OCI-LY1 (cell line): ENCODE measurements around the gene GTF3C5.

Source experiments
- H2AFZ ChIP-seq: fragments of 200-600 bp; sonication (generic), shearing (Covaris generic); 2 replicates; pipeline ENCODE4 v1.6.0; 2014; ENCODE audit warnings: antibody characterized with exemption, mild to moderate bottlenecking, low read length
- H3F3A ChIP-seq: fragments of 200-600 bp; sonication (generic), shearing (Covaris generic); 2 replicates; pipeline ENCODE4 v1.6.0; 2014; ENCODE audit warnings: mild to moderate bottlenecking, antibody characterized with exemption, low read length, moderate library complexity; ENCODE audit not compliant: insufficient read depth
- H3K27ac ChIP-seq: fragments of 200-600 bp; sonication (generic); 2 replicates; pipeline ENCODE4 v1.5.1; 2014; ENCODE audit warnings: low read length, mixed run types, mild to moderate bottlenecking, low read depth; ENCODE audit not compliant: poor library complexity, severe bottlenecking
- H3K27me3 ChIP-seq: fragments of 200-600 bp; sonication (generic); 2 replicates; pipeline ENCODE4 v1.6.0; 2014; ENCODE audit warnings: antibody characterized with exemption, mild to moderate bottlenecking, low read length, moderate library complexity; ENCODE audit not compliant: insufficient read depth
- H3K36me3 ChIP-seq: fragments of 200-600 bp; sonication (generic); 2 replicates; pipeline ENCODE4 v1.6.1; 2014; ENCODE audit warnings: mild to moderate bottlenecking, antibody characterized with exemption, low read length, moderate library complexity, mixed read lengths; ENCODE audit not compliant: insufficient read depth
- H3K4me1 ChIP-seq: fragments of 200-600 bp; sonication (generic); 2 replicates; pipeline ENCODE4 v1.5.1; 2014; ENCODE audit warnings: mild to moderate bottlenecking, low read length, moderate library complexity; ENCODE audit not compliant: insufficient read depth, severe bottlenecking
- H3K4me2 ChIP-seq: fragments of 200-600 bp; sonication (generic), shearing (Covaris generic); 2 replicates; pipeline ENCODE4 v1.6.1; 2014; ENCODE audit warnings: low read length
- H3K4me3 ChIP-seq: fragments of 200-600 bp; sonication (generic); 2 replicates; pipeline ENCODE4 v1.5.1; 2014; ENCODE audit warnings: low read length, low read depth, mild to moderate bottlenecking, mixed read lengths; ENCODE audit not compliant: poor library complexity, severe bottlenecking
- H3K79me2 ChIP-seq: fragments of 200-600 bp; shearing (Covaris generic); 2 replicates; pipeline ENCODE4 v1.6.1; 2016; ENCODE audit warnings: mixed run types, low read length, mixed read lengths; ENCODE audit not compliant: insufficient read depth
- H3K9ac ChIP-seq: fragments of 200-600 bp; sonication (generic), shearing (Covaris generic); 2 replicates; pipeline ENCODE4 v1.6.1; 2014; ENCODE audit warnings: mild to moderate bottlenecking, low read length, mixed read lengths
- H3K9me2 ChIP-seq: fragments of 200-600 bp; sonication (generic), shearing (Covaris generic); 2 replicates; pipeline ENCODE4 v1.6.1; 2014; ENCODE audit warnings: low read depth, mild to moderate bottlenecking, low read length, mixed read lengths
- H3K9me3 ChIP-seq: fragments of 200-600 bp; shearing (Covaris generic); 2 replicates; pipeline ENCODE4 v1.6.1; 2014; ENCODE audit warnings: low read length, mixed read lengths
- H4K20me1 ChIP-seq: fragments of 200-600 bp; sonication (generic), shearing (Covaris generic); 2 replicates; pipeline ENCODE4 v1.6.0; 2016; ENCODE audit warnings: mild to moderate bottlenecking, low read length; ENCODE audit not compliant: insufficient read depth
- EZH2 ChIP-seq: fragments of 200-600 bp; sonication (generic), shearing (Covaris generic); IDR thresholded peaks from 2 replicates; pipeline ENCODE4 v1.8.0; 2017; ENCODE audit warnings: borderline replicate concordance, mixed run types, mild to moderate bottlenecking, antibody characterized with exemption, low read length, moderate library complexity, mixed read lengths
- TF ChIP-seq, protein P1 (sequence below): fragments of 200-600 bp; sonication (generic), shearing (Covaris generic); IDR thresholded peaks from 2 replicates; pipeline ENCODE4 v1.5.1; 2017; ENCODE audit warnings: mild to moderate bottlenecking, antibody characterized with exemption, low read length, moderate library complexity, mixed read lengths

The GTF3C5 gene

DNA sequence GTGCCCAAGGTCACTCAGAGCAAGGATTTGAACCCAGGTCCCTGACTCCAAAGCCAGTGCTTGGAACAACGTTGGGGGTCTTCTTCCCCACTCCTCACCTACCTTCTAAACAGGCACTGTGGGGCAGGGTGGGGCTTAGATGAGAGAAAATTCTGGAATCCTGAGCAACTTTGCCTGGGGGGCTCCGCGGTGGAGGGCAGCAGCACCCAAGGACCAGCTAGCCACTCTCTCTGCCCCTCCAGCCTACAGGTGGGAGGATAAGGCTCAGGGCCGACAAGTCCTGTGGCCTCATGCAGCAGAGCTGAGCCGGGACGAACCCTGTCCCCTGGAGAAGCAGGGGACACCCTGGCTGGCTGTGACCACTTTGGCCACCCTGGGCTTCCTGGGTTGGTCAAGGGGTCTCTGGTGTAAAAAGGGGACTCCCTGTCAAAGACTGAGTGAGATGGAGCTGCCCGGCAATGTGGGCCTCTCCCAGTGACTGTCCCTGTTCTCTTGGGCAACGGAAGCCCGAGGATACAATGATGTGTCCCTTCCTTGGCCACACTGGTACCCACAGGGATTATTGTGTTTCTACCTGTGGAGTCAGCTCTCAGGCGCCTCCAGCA is 57.5 kb downstream of the GTF3C5 start:
- H2AFZ ChIP-seq, result no peak overlapping the region
- H3K4me3 ChIP-seq, result no peak overlapping the region
- H3F3A ChIP-seq, result no peaks in the 10 kb centered on the region
- H4K20me1 ChIP-seq, result no peaks in the 10 kb centered on the region
- no peaks in the 10 kb centered on the region for H3K27me3 ChIP-seq
- H3K4me2 ChIP-seq, result no peak overlapping the region
- H3K4me1 ChIP-seq, result no peaks in the 10 kb centered on the region
- no peaks in the 10 kb centered on the region for H3K79me2 ChIP-seq
- no peaks in the 10 kb centered on the region for H3K9me2 ChIP-seq
- no peak overlapping the region for H3K27ac ChIP-seq
- TF ChIP-seq, protein P1, sequence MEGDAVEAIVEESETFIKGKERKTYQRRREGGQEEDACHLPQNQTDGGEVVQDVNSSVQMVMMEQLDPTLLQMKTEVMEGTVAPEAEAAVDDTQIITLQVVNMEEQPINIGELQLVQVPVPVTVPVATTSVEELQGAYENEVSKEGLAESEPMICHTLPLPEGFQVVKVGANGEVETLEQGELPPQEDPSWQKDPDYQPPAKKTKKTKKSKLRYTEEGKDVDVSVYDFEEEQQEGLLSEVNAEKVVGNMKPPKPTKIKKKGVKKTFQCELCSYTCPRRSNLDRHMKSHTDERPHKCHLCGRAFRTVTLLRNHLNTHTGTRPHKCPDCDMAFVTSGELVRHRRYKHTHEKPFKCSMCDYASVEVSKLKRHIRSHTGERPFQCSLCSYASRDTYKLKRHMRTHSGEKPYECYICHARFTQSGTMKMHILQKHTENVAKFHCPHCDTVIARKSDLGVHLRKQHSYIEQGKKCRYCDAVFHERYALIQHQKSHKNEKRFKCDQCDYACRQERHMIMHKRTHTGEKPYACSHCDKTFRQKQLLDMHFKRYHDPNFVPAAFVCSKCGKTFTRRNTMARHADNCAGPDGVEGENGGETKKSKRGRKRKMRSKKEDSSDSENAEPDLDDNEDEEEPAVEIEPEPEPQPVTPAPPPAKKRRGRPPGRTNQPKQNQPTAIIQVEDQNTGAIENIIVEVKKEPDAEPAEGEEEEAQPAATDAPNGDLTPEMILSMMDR, result no peak
- no peak for TF ChIP-seq EZH2
- no peaks in the 10 kb centered on the region for H3K9me3 ChIP-seq
- H3K9ac ChIP-seq, result no peak overlapping the region
- no peaks in the 10 kb centered on the region for H3K36me3 ChIP-seq

DNA sequence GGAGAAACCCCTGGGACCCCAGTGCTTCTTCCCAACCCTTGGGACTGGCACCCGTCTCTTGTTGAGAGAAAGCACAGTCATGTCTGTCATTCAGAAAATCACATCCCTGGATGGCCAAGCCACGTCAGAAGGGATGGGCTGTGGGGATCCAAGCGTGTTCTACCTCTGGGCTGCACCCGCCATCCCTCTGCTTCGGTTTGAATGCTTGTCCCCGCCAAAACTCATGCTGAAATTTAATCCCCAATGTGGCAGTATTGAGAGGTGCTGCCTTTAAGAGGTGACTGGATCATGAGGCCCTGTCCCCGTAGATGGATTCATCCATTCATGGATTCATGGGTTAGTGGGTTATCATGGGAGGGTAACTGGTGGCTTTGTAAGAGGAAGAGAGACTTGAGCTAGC is 58.0 kb downstream of the GTF3C5 start:
- H3K4me1 ChIP-seq, result no peaks in the 10 kb centered on the region
- H3K36me3 ChIP-seq, result no peaks in the 10 kb centered on the region
- H3K79me2 ChIP-seq, result no peaks in the 10 kb centered on the region
- no peak overlapping the region for H3K4me2 ChIP-seq
- no peaks in the 10 kb centered on the region for H4K20me1 ChIP-seq
- no peaks in the 10 kb centered on the region for H3K27me3 ChIP-seq
- H3K27ac ChIP-seq, result no peak overlapping the region
- TF ChIP-seq EZH2, result no peak
- TF ChIP-seq, protein P1, result no peak
- no peak overlapping the region for H2AFZ ChIP-seq
- no peaks in the 10 kb centered on the region for H3F3A ChIP-seq
- no peak overlapping the region for H3K9ac ChIP-seq
- no peak overlapping the region for H3K4me3 ChIP-seq
- no peaks in the 10 kb centered on the region for H3K9me2 ChIP-seq
- H3K9me3 ChIP-seq, result no peaks in the 10 kb centered on the region

DNA sequence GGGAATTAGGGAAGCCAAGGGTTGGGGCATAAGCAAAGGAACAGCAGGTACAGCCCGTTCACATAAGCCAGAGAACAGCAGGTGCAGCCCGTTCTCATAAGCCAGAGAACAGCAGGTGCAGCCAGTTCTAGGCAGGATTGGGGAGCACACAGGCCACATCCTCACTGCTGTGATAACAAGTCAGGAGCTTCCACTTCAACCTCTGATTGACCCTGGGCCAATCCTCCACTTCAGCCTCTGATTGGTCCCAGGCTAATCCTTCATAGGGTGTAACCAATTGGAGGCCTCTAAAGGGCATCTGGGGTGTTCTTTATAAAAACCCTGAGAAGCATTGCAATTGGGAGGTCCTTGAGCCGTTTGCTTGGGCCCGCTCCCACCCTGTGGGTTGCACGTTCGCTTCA is 58.5 kb downstream of the GTF3C5 start:
- Histone ChIP-seq H3F3A (no peaks in the 10 kb centered on the region), H3K36me3 (no peaks in the 10 kb centered on the region), H3K9me2 (no peaks in the 10 kb centered on the region), H3K4me2 (no peak overlapping the region), H3K27me3 (no peaks in the 10 kb centered on the region), H3K9ac (no peak overlapping the region), H3K4me3 (no peak overlapping the region), H3K4me1 (no peaks in the 10 kb centered on the region), H2AFZ (no peak overlapping the region), H3K9me3 (no peaks in the 10 kb centered on the region), H3K27ac (no peak overlapping the region), H3K79me2 (no peaks in the 10 kb centered on the region), H4K20me1 (no peaks in the 10 kb centered on the region)
- TF ChIP-seq, protein P1, result no peak
